Pulmonary artery endothelial cell (primary cell): ENCODE results near the gene PMM2. TPM values are rescaled to one million over a fixed set of nuclear protein-coding genes. Genes with fewer than 3 reads are reported as not detected.

Experiments
- DNase-seq: peaks from one replicate; pipeline ENCODE4 v3.0.0-alpha.2; 2011; ENCODE audit warnings: low read depth, low spot score
- total RNA-seq: library from RNA; depleted of rRNA; stranded (reverse); fragments of >200 nt; gene quantifications from 2 replicates; pipeline ENCODE4 v1.2.3, GENCODE V29; 2014

The PMM2 gene
- total RNA-seq, 1 donor from 2014 or later, result 31.1 TPM

DNA sequence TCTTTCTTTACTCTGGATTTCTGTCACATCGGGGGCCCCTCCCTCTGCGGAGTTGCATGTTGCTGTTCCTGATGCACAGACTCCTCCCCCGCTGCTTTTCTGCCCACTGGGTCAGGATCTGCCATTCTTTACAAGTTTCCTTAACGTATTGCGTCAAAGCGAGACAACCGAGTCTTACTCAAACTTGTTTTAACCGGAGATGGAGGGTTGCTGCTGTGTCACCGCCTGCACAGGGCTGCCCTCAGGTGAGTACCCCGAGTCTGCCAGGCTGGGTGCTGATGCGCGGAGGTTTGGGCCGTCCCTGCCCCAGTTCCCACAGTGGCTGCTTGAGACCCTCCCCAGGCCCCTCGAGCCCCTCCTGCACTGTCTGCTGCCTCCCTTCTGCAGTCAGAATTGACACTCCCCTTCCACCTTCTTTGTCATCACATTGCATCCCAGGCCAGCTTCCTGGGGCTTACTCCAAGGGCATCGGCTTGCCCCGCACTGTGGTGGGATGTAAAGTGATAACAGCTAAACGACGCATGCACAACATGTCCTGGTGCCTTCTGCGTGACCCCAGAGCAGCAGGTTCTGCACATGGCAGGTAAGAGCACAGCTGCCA lies 51.9 kb downstream of the PMM2 start:
- DNase-seq, result no peak

DNA sequence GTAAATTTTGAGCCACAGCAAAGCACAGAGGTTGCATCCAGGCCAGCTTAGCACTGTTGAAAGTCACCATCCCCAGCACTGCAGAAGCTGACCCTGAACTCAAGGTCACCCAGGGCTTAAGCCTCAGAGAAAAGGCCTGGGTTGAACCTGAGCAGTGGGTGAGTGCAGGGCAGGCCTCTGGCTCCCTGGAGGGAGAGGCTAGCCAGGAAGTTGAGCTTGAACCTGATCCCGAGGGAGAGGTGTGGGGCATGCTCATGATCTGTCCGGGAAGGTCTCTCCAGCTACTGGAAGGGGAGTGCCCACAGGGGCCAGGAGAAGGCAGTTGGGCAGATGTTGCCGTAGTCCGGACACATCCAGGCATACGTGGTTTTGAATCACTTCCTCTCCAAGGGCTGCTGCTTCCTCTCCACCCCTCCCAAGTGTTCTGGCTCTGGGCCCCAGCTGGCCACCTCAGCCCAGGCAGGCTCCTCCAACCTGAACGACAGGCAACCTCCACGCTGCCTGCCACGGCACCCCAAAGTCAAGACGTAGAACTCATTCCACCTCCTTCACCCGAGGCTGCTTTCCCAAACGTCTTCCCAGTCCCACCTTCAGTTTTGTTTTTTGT lies 52.7 kb downstream of the PMM2 start:
- peak; percentile 76 for DNase-seq

DNA sequence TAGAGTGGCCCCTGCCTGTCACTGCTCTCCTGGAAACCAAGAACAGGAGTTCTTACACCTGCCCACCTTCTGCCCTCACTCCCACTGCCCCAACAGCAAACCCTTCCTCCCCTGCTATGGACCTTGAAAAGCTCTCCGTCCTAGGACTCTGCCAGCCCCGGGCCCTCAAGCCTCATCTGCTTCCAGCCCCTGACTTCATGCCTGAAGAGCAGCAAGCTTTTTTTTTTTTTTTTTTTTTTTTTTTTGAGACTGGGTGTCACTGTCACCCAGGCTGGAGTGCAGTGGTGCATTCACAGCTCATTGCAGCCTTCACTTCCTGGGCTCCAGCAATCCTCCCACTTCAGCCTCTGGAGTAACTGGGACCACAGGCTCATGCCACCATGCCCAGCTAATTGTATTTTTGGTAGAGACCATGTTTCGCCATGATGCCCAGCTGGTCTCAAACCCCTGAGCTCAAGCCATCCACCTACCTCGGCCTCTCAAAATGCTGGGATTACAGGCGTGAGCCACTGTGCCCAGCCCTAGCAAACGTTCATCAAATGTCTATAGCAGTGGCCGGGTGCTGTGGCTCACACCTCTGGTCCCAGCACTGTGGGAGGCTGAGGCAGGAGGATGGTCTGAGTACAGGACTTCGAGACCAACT lies 54.2 kb downstream of the PMM2 start:
- no peak for DNase-seq

DNA sequence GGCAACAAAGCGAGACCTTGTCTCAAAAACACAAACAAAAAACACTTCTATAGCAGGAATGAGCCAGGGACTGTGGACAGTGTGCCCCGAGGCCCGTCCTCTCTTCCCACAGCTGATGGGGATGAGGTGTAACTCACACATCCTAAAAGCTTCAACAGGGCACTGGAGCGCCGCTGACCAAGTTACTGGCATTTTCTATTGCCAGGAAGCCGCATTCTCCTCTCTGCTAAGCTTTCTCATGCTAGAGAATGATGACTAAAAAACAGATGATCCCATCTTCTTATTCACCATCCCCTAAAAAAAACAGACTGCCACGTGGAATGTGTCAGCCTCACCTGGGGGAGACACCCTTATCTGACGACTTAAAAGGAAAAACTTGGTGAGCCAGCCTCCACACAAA lies 54.9 kb downstream of the PMM2 start:
- DNase-seq, result no peak

DNA sequence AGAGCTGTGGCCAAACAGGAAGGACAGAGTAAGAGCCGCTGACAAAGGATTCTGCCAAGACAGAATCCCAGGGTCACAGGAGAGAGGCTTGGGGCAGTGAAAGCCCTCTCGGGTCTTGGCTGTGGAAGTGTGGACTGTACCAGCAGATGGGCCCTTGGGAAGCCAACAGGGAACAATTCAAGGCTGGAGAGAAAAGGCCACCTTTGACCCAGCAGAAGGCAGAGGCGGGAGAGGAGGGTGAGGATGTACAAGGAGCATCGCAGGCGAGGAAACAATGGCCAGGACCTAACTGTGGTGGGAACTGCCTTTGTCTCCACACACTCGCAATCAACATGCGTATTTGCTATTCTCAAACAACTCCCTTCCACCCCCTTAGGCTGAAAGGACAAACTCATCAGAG lies 55.5 kb downstream of the PMM2 start:
- no peak for DNase-seq

DNA sequence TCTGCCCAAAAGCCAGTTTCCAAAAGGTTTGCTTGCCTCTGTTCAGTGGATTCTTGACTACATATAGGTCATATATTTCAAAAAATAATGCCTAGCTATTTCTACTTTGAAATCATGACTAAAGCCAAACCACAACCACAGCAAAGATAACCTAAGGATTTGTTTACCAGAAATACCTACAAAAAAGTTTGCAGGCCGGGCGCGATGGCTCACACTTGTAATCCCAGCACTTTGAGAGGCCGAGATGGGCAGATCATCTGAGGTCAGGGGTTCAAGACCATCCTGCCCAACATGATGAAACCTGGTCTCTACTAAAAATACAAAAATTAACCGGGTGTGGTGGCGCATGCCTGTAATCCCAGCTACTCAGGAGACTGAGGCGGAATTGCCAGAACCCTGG lies 56.0 kb downstream of the PMM2 start:
- DNase-seq, result no peak

DNA sequence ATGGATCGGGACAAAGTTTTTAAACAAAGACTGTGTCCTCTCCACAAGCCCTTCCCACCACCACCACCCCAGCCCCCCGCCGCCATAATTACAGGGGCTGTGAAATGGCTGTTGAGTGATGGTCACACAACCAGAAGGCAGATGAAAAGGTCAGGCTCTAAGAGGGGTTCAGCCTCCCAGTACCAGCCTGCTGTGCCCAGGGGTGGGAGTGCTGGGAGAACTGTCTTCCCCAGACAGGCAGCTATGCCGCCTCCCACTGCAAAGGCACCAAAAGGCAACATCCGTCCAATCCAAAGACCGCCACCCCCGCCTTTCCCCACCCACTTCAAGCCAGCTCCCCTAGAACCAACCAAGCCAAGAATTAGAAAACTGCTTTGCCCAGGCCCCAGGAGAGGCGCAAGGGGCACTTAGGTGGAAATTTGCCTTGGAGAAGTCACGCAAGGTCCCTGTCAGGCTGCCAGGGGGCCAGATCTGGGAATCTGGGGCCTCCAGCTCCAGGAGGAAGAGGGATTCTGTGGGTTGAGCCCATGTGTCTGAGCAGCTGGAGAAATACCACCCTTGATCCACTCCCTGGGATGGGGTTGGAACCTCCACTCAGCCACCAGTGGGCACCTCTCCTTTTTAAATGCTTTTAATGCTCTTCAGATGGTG lies 56.8 kb downstream of the PMM2 start:
- no peak for DNase-seq

DNA sequence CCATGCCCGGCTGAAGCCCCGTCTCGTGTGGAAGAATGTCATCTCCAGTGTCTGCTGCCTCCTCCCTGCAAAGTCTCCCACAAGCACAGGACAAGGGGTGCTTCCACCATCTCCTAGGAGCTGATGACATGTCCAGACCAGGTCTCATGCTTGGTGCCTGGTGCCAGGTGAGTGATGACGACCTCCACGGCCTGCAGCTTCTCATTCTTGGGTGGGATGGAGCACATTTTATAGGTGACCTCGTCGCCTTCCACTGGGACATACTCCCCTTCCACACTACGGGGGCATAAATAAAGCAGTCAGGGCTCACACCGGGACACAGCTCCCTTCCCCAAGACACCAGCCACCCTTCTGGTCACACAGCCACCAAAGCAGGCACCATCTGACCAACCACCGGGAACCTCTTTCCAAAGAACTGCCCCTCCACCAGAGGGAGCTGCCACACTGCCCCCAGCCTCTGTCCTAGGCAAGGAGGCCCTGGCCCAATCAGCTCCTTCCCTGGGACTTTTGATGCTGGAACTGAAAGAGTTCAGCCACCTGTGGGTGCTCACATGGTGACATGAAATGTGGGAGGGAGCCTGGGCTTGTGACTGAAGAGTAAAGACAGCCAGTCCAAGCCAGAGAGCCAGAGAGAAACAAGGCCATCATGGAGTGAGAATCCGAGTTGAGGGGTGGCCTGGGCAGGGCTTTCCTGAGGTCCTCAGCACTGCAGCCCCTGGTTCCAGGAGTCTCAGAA lies 57.6 kb downstream of the PMM2 start:
- DNase-seq, result no peak

DNA sequence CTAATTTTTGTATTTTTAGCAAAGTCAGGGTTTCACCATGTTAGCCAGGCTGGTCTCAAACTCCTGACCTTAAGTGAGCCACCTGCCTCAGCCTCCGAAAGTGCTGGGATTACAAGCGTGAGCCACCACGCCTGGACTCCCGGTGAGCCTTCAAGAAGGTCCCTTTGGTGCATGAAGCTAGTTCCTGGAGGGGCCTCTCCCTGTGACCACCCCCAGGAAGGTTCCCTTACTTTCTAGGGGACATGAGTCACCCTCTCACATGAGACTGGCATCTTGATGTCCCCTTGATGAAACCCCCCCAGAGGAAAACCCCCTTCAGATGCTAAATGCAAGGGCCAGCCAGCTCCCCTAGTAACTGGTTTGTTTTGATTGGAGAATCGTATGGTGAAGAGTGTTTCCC lies 58.3 kb downstream of the PMM2 start:
- DNase-seq, result no peak

DNA sequence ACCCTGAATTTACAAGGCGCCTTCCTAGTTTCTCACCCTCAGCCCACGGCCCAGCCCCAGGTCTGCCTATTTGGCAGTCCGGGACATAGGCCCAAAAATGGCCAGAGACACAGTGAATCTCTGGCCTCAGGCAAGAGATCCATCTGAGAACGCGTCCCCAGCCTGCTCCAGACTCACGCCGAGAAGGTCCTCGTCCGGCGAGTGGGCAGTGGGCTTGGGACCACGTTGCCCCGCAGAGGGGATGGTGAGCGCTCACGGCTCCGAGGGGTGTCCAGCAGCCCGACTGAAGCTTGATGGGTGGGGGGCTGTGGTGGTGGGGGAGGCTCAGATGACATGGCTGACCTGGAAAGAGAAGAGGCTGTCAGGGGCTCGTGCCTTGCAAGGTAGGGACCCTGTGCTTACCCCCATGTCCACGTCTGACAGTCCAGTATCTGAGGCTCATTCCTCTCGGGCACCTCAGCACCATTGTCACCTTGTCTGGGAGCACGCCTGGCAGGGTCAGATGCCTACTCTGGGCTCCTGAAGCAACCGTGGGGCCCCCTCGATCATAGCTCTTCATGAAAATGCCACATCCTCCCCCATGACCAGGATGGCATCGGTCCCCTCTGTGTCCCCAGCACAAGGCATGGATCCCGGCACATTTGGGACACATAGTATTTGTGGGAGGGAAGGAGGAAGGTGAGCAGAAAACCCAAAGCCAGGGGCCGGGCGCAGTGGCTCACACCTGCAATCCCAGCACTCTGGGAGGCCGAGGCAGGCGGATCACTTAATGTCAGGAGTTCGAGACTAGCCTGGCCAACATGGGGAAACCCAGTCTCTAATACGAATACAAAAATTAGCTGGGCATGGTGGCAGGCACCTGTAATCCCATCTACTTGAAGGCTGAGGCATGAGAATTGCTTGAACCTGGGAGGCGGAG lies 61.6 kb downstream of the PMM2 start:
- no peak for DNase-seq

DNA sequence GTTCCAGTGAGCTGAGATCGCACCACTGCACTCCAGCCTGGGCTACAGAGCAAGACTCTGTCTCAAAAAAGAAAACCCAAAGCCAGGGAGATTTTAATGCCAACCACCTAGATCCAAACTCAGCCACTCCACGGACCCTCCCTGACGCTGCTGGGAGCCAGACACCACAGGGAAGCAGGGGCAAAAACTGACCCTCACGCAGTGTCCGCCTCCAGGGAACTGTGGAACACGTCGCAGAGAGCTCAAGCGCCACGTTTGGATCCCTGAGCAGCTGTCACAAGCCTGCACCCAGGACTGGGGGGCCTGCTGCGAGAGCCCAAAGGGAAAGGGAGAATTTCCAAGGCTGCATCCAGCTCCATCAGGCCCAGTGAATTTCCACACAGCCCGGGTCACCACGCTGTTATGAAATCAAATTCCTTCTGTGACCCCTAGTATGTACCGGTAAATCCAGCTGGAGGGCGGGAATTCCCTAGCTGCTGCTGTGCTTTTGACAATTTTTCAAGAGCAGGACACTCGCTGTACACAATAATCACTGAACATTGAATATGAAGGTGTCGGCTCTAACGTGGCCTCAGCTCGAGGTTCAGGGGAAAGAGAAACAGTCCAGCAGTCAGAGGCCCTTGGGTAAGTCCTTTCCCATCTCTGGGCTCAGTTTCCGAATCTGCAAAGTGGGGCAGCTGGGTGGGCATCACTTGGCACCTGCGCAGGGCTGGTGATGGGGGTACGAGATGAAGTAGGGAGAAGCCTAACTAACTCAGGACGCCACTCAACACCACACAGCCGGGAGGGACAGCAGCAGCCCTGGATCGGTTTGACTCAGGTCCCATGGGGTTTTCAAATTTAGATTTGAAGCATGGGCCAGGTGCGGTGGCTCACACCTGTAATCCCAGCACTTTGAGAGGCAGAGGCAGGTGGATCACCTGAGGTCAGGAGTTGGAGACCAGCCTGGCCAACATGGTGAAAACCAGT lies 62.6 kb downstream of the PMM2 start:
- no peak for DNase-seq

DNA sequence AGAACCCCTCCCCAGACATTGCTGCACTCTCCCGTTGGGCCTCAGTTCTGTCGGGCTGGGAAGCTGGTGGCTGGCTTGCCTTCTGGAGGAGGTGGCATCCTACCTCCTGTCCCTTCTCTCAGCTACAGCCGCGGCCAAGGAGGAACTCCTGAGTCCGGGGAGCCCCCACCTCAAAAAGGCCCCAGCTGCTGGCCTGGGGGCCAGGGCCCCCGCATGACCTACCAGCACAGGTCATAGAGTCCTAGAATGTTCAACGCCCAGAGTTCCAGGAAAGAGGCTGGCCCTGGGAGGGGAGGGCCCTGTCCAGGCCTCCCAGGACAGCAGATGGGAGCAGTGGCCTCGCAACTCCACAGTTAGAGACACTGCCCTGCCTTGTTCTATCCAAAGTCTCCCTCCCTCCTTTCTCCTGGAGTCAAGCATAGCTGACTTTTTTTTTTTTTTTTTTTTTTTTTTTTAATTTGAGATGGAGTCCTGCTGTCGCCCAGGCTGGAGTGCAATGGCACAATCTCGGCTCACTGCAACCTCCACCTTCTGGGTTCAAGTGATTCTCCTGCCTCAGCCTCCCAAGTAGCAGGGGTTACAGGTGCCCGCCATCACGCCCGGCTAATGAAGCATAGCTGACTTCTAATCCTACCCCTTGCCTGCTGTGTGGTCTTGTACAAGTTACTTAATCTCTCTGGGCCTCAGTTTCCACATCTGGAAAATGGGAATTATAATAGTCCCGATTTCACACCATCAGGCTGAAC lies 64.1 kb downstream of the PMM2 start:
- no peak for DNase-seq

DNA sequence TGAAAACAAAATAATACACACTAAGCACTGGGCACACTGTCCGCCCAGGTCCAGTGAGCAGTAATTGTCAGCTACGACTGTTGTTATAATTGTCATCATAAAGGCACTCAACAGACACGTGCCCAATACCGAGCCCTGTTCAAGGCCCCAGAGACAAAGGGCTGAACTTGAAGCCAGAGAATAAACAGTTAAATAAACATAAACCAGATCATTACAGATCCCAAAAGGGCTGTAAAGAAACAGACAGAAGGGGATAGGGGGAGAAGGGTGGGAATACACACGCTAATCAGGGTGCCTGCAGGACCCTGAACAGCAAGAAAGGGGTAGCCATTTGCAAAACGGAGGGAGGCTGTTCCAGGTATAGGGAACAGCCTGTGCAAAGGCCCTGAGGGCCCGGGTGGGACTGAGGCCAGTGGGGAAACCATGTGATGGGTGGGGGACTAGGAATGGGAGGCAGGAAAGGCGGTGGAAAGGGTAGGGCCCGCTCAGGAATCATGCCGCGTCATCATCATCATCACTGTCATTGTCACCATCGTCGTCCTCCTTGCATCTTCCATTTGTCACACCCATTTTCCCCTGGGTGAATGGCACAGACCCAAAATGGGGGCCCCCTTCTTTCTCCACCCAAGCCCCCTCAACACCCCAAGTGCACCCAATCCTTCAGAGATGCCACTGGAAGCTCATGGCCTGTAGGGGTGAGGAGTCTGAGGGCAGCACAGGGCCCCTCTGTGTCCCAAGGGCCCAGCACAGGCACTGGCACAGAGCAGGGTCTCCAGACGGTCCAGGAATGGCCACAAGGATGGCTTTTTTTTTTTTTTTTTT lies 64.9 kb downstream of the PMM2 start:
- no peak for DNase-seq

DNA sequence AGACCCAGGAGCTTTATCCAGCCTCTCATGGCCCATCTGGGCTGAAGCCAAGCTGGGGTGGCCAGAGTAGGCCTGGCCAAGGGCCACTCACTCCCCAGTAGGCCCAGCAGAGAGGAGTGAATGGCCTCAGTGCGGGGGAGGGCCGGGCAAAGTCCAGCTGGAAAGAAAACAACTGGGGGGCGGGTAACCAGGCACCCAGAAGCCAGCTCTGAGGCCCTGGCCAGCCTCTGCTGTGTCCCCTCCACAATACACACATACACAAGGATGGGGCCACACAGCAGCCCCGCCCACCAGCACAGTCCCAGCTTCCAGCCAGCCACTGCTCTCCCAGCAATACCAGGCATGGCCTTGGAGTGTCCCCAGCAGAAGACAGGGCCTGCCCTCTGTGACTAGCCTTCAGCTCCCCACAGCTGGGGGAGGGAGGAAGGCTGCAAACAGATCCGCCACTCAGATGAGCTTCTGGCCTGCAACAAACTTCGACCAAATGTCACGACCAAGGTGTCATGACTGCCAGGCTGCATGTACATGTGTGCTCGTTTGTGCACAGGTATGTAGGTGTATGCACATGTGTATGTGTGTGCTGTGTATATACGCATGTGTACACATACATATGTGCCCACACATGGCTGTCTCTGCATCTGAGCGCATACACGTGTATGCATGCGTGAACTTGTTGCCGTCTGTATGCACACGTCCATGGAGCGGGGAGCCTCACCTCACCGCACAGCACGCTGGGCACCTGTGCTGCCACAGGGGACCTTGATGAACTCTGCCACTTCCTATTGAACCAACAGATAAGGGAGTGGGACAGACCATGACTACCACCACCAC lies 66.2 kb downstream of the PMM2 start:
- no peak for DNase-seq

DNA sequence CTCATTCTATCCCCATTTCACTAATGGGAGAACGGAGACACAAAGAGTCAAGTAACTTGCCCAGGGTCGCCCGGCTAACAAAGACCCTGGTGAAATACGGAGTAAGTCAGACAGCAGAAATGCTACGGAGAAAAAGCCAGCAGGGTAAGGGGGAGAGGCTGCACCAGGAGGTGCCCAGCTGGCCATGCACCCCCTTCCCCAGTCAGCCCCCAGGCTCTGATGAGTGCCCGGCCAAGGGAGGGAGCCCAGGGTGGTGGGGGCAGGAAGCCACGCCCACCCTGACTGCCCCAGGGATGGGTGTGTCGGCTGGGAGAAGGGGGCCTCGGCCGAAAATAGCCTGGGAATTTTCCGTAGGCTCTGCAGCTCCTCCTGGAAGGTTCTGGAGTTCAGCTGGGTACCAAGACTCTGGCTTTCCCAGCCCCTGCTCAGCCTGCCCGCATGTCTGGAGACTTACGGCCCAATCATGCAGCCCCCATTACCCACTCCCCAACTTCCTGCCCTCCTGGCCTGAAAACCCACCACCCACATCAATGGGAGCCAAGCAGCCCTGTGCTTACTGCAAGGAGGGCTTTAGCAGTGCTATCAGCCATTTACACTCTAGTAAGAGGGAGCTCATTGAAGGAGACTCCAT lies 67.0 kb downstream of the PMM2 start:
- DNase-seq, result no peak

DNA sequence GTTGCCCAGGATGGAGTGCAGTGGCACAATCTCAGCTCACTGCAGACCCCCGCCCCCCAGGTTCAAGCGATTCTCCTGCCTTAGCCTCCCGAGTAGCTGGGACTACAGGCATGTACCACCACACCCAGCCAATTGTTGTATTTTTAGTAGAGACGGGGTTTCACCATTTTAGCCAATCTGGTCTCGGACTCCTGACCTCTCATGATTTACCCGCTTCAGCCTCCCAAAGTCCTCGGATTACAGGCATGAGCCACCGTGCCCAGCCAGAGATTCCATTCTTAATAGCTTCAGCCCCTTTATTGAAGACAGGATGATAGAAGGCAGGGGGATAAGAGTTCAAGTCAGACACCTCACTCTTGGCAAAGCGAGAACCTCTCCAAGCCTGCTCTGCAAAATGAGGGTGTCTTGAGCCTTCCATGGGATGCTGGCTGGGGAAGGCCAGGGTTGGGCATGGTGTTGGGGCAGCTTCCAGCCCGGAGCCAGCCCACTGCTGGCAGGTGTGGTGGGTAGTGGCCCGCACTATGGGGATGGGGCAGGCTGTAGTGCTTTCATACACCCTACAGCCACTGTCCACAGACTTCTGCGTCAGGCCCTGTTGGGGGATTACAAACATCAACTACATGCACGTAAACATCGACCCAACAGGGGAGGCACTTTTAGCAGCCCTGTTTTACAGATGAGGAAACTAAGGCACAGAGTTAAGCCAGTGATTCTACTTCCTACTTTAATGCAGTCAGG lies 67.7 kb downstream of the PMM2 start:
- DNase-seq, result no peak
